HepG2 (cell line): ENCODE measurements around the gene PDE1C.

ENCODE experiments used
- CREBL2 ChIP-seq: sonication (generic); formaldehyde crosslinking; IDR thresholded peaks from 2 replicates; pipeline ENCODE4 v1.8.1; 2023; ENCODE audit warnings: missing genetic modification reagents, mild to moderate bottlenecking, borderline replicate concordance
- CTCF ChIP-seq: sonication (generic); formaldehyde crosslinking; IDR thresholded peaks from 2 replicates; pipeline ENCODE4 v1.5.0; 2020; ENCODE audit warnings: mild to moderate bottlenecking, missing genetic modification reagents, moderate library complexity
- ETV5 ChIP-seq: IDR thresholded peaks from 2 replicates; pipeline ENCODE4 v1.6.1; 2018; ENCODE audit warnings: missing biosample characterization, missing genetic modification reagents, inconsistent platforms, borderline replicate concordance
- FOXM1 ChIP-seq: sonication (generic); formaldehyde crosslinking; IDR thresholded peaks from 2 replicates; pipeline ENCODE4 v1.5.0; 2020; ENCODE audit warnings: missing genetic modification reagents
- KDM1A ChIP-seq: IDR thresholded peaks from 2 replicates; pipeline ENCODE4 v1.6.1; 2016; ENCODE audit warnings: missing compliant biosample characterization
- MXD4 ChIP-seq: IDR thresholded peaks from 2 replicates; pipeline ENCODE4 v1.6.1; 2016; ENCODE audit warnings: mild to moderate bottlenecking, missing biosample characterization, missing genetic modification reagents
- REST ChIP-seq, 2 experiments: IDR thresholded peaks; 2 replicates each; pipeline ENCODE4 v1.6.1; 2011 to 2012; ENCODE audit warnings: low read length in 2 of 2, borderline replicate concordance in 1 of 2, low read depth in 1 of 2, mild to moderate bottlenecking in 1 of 2, moderate library complexity in 1 of 2
- TOPORS ChIP-seq: sonication (generic); formaldehyde crosslinking; IDR thresholded peaks from 2 replicates; pipeline ENCODE4 v1.8.0; 2023; ENCODE audit warnings: mild to moderate bottlenecking, missing genetic modification reagents
- XBP1 ChIP-seq: sonication (generic); formaldehyde crosslinking; IDR thresholded peaks from 2 replicates; pipeline ENCODE4 v1.5.0; 2020; ENCODE audit warnings: missing genetic modification reagents
- YEATS4 ChIP-seq: sonication (generic); formaldehyde crosslinking; IDR thresholded peaks from 2 replicates; pipeline ENCODE4 v1.4.0; 2020; ENCODE audit warnings: missing genetic modification reagents, borderline replicate concordance
- ZNF205 ChIP-seq: IDR thresholded peaks from 2 replicates; pipeline ENCODE4 v1.6.1; 2018; ENCODE audit warnings: missing biosample characterization, missing genetic modification reagents
- ZNF644 ChIP-seq: IDR thresholded peaks from 2 replicates; pipeline ENCODE4 v1.6.1; 2016; ENCODE audit warnings: low read depth

- no peak for TF ChIP-seq KDM1A
- TF ChIP-seq TOPORS (CRISPR knock-in tag) = no peak
- TF ChIP-seq REST (IDR thresholded peaks at IDR 0.05; ENCODE audit: borderline replicate concordance in 1 of 2, low read depth in 1 of 2, low read length in 2 of 2) = no peak
- TF ChIP-seq YEATS4 = no peak
- no peak for TF ChIP-seq FOXM1 (CRISPR knock-in tag)
- TF ChIP-seq ETV5 (CRISPR knock-in tag) = no peak
- no peak for TF ChIP-seq CTCF (CRISPR knock-in tag)
- TF ChIP-seq XBP1 (CRISPR knock-in tag) = no peak
- no peak for TF ChIP-seq MXD4 (CRISPR knock-in tag)
- no peak for TF ChIP-seq ZNF205 (CRISPR knock-in tag)
- TF ChIP-seq ZNF644 = no peak
- no peak for TF ChIP-seq CREBL2
Measured at GRCh38 chr7:32022966-32023365, 47.2 kb downstream of the PDE1C start.
